Endodermal cell (in vitro differentiated cells): ENCODE measurements around the gene EXOC3L4. TPM values are rescaled to one million over a fixed set of nuclear protein-coding genes. Genes with fewer than 3 reads are reported as not detected.

ENCODE experiments used
- DNase-seq: peaks from one replicate; pipeline ENCODE4 v3.0.0-alpha.2; 2017
- H3K27ac ChIP-seq: 2 replicates; pipeline ENCODE4 v1.5.1; 2013; ENCODE audit warnings: mild to moderate bottlenecking, low read depth, low read length, moderate library complexity
- H3K27me3 ChIP-seq: 2 replicates; pipeline ENCODE4 v1.6.1; 2013; ENCODE audit warnings: mild to moderate bottlenecking, low read length, moderate library complexity; ENCODE audit not compliant: insufficient read depth, control insufficient read depth, poor library complexity, severe bottlenecking
- H3K36me3 ChIP-seq: 2 replicates; pipeline ENCODE4 v1.7.0; 2013; ENCODE audit warnings: mild to moderate bottlenecking, low read length, moderate library complexity; ENCODE audit not compliant: control insufficient read depth, insufficient read depth
- H3K4me1 ChIP-seq: one replicate; pipeline ENCODE4 v1.7.0; 2013; ENCODE audit warnings: low read length; ENCODE audit not compliant: control insufficient read depth, insufficient read depth
- H3K4me3 ChIP-seq: 2 replicates; pipeline ENCODE4 v1.5.1; 2013; ENCODE audit warnings: mild to moderate bottlenecking, low read length, moderate library complexity
- H3K9ac ChIP-seq: 2 replicates; pipeline ENCODE4 v1.6.1; 2013; ENCODE audit warnings: mild to moderate bottlenecking, low read length, moderate library complexity; ENCODE audit not compliant: poor library complexity, severe bottlenecking; ENCODE audit errors: extremely low read depth
- H3K9me3 ChIP-seq: 2 replicates; pipeline ENCODE4 v1.6.1; 2013; ENCODE audit warnings: mild to moderate bottlenecking, low read length, moderate library complexity; ENCODE audit not compliant: control insufficient read depth
- H3K27ac Mint-ChIP-seq: 2 replicates; pipeline ENCODE4 v1.8.0; 2020; ENCODE audit warnings: mixed read lengths
- H3K27me3 Mint-ChIP-seq: 2 replicates; pipeline ENCODE4 v1.8.0; 2021; ENCODE audit warnings: mild to moderate bottlenecking, mixed read lengths; ENCODE audit not compliant: insufficient read depth
- H3K36me3 Mint-ChIP-seq: 2 replicates; pipeline ENCODE4 v1.8.0; 2020; ENCODE audit warnings: low read depth, mixed read lengths
- H3K4me1 Mint-ChIP-seq: 2 replicates; pipeline ENCODE4 v1.8.0; 2020; ENCODE audit warnings: mixed read lengths
- H3K4me3 Mint-ChIP-seq: 2 replicates; pipeline ENCODE4 v1.8.0; 2020; ENCODE audit warnings: mild to moderate bottlenecking, moderate library complexity, mixed read lengths
- H3K9me3 Mint-ChIP-seq: 2 replicates; pipeline ENCODE4 v1.8.0; 2020; ENCODE audit warnings: mild to moderate bottlenecking, mixed read lengths
- WGBS, 2 experiments: methylation state at CpG; one replicate each; pipeline versions ENCODE4 v1.1.5 to v1.1.7; 2013; ENCODE audit warnings: missing lambda C conversion rate in 2 of 2, mixed read lengths in 1 of 2; ENCODE audit not compliant: insufficient coverage in 1 of 2, insufficient read length in 1 of 2; 5-methylcytosine and 5-hydroxymethylcytosine counted together
- total RNA-seq, 2 donors: library from RNA; stranded (reverse); fragmentation: NEBNext Ultra II Directional in 1 of 2; extraction: Animal tissue kit (Norgen Biotek cat#: 25700) in 1 of 2; gene quantifications; 2 replicates in 1 of 2; 3 replicates in 1 of 2; pipeline ENCODE4 v1.2.1, GENCODE V29; 2021
- TF ChIP-seq, protein P1 (sequence below): fragments of 200-600 bp; sonication (generic); conservative IDR thresholded peaks from 2 replicates; pipeline ENCODE4 v1.5.0; 2021; ENCODE audit warnings: antibody characterized with exemption, mild to moderate bottlenecking

EXOC3L4 gene
- total RNA-seq, 2 donors from 2014 or later, result 2.5 to 3.6 TPM

GRCh38 chr14:103050935-103051334 lies 43.6 kb upstream of the EXOC3L4 start:
- H3K9me3 ChIP-seq, result no peaks in the 10 kb centered on the region
- H3K4me1 ChIP-seq, result peaks cover 6% of the 10 kb centered on the region
- H3K27me3 Mint-ChIP-seq, result no peaks in the 10 kb centered on the region
- no peak overlapping the region for H3K27ac Mint-ChIP-seq
- no peak overlapping the region for H3K9ac ChIP-seq
- no peak overlapping the region for H3K27ac ChIP-seq
- H3K27me3 ChIP-seq, result no peaks in the 10 kb centered on the region
- no peak overlapping the region for H3K4me3 Mint-ChIP-seq
- H3K4me3 ChIP-seq, result no peak overlapping the region
- peaks cover 19% of the 10 kb centered on the region for H3K36me3 ChIP-seq
- 88 to 100% methylated on average over 1 to 4 of the region's 5 CpGs for WGBS, 2 experiments
- TF ChIP-seq, protein P1, sequence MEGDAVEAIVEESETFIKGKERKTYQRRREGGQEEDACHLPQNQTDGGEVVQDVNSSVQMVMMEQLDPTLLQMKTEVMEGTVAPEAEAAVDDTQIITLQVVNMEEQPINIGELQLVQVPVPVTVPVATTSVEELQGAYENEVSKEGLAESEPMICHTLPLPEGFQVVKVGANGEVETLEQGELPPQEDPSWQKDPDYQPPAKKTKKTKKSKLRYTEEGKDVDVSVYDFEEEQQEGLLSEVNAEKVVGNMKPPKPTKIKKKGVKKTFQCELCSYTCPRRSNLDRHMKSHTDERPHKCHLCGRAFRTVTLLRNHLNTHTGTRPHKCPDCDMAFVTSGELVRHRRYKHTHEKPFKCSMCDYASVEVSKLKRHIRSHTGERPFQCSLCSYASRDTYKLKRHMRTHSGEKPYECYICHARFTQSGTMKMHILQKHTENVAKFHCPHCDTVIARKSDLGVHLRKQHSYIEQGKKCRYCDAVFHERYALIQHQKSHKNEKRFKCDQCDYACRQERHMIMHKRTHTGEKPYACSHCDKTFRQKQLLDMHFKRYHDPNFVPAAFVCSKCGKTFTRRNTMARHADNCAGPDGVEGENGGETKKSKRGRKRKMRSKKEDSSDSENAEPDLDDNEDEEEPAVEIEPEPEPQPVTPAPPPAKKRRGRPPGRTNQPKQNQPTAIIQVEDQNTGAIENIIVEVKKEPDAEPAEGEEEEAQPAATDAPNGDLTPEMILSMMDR, result no peak
- peaks cover 21% of the 10 kb centered on the region for H3K36me3 Mint-ChIP-seq
- no peak for DNase-seq
- H3K4me1 Mint-ChIP-seq, result peaks cover 19% of the 10 kb centered on the region
- no peaks in the 10 kb centered on the region for H3K9me3 Mint-ChIP-seq

GRCh38 chr14:103052407-103052806 lies 42.1 kb upstream of the EXOC3L4 start:
- no peak overlapping the region for H3K4me3 Mint-ChIP-seq
- DNase-seq, result no peak
- 91 to 93% methylated on average over 10 of the region's 10 CpGs for WGBS, 2 experiments

GRCh38 chr14:103055695-103056094 lies 38.8 kb upstream of the EXOC3L4 start:
- TF ChIP-seq, protein P1, result no peak
- Histone ChIP-seq H3K4me3 (peak overlapping the region; percentile 85), H3K27ac (no peak overlapping the region), H3K9me3 (no peaks in the 10 kb centered on the region), H3K9ac (peak overlapping the region; percentile 9), H3K27me3 (no peaks in the 10 kb centered on the region), H3K4me1 (peaks cover 7% of the 10 kb centered on the region), H3K36me3 (peaks cover 19% of the 10 kb centered on the region)
- no peaks in the 10 kb centered on the region for H3K27me3 Mint-ChIP-seq
- peaks cover 13% of the 10 kb centered on the region for H3K36me3 Mint-ChIP-seq
- peaks cover 25% of the 10 kb centered on the region for H3K4me1 Mint-ChIP-seq
- H3K4me3 Mint-ChIP-seq, result peak overlapping the region; percentile 84
- no peak for DNase-seq
- H3K9me3 Mint-ChIP-seq, result no peaks in the 10 kb centered on the region
- H3K27ac Mint-ChIP-seq, result peak overlapping the region; percentile 42
- WGBS, 2 experiments, result 84 to 87% methylated on average over 7 to 8 of the region's 8 CpGs

More at GRCh38 chr14:103052407-103052806, 42.1 kb upstream of the EXOC3L4 start:
- no peaks in the 10 kb centered on the region for H3K9me3 ChIP-seq
- Mint-ChIP-seq H3K36me3 (peaks cover 18% of the 10 kb centered on the region), H3K9me3 (no peaks in the 10 kb centered on the region), H3K27ac (no peak overlapping the region), H3K4me1 (peaks cover 18% of the 10 kb centered on the region), H3K27me3 (no peaks in the 10 kb centered on the region)
- no peak overlapping the region for H3K9ac ChIP-seq
- H3K27me3 ChIP-seq, result no peaks in the 10 kb centered on the region
- H3K36me3 ChIP-seq, result peaks cover 19% of the 10 kb centered on the region
- H3K4me3 ChIP-seq, result no peak overlapping the region
- TF ChIP-seq, protein P1, result no peak
- peaks cover 7% of the 10 kb centered on the region for H3K4me1 ChIP-seq
- H3K27ac ChIP-seq, result no peak overlapping the region
